ENCODE data around the gene NUP188.

The NUP188 gene

GRCh38 chr9:129012893-129013448 lies 65.5 kb downstream of the NUP188 start:
- no peak for TF ChIP-seq CTCF (IDR thresholded peaks at IDR 0.05; ENCODE audit: low read depth, low read length)

GRCh38 chr9:129013674-129014073 lies 66.2 kb downstream of the NUP188 start:
- H3K4me3 ChIP-seq (ENCODE audit: low read depth, low read length), result no peak overlapping the region
- no peak for TF ChIP-seq CTCF (IDR thresholded peaks at IDR 0.05; ENCODE audit: low read depth, low read length)

More at GRCh38 chr9:129012893-129013448, 65.5 kb downstream of the NUP188 start:
- H3K4me3 ChIP-seq (ENCODE audit: low read depth, low read length), result no peak overlapping the region

- H3K4me3 ChIP-seq (ENCODE audit: low read depth, low read length), result no peak overlapping the region
- TF ChIP-seq CTCF (IDR thresholded peaks at IDR 0.05; ENCODE audit: low read depth, low read length), result no peak
Observed at GRCh38 chr9:129014124-129014523, 66.6 kb downstream of the NUP188 start.

- no peak overlapping the region for H3K4me3 ChIP-seq (ENCODE audit: low read depth, low read length)
- TF ChIP-seq CTCF (IDR thresholded peaks at IDR 0.05; ENCODE audit: low read depth, low read length), result no peak
Observed at GRCh38 chr9:129014608-129015007, 67.1 kb downstream of the NUP188 start.

GRCh38 chr9:129021091-129021490 lies 73.6 kb downstream of the NUP188 start:
- no peak for TF ChIP-seq CTCF (IDR thresholded peaks at IDR 0.05; ENCODE audit: low read depth, low read length)
- no peak overlapping the region for H3K4me3 ChIP-seq (ENCODE audit: low read depth, low read length)

- TF ChIP-seq CTCF (IDR thresholded peaks at IDR 0.05; ENCODE audit: low read depth, low read length), result no peak
- no peak overlapping the region for H3K4me3 ChIP-seq (ENCODE audit: low read depth, low read length)
Observed at GRCh38 chr9:129022037-129022436, 74.5 kb downstream of the NUP188 start.

- TF ChIP-seq CTCF (IDR thresholded peaks at IDR 0.05; ENCODE audit: low read depth, low read length), result no peak
Observed at GRCh38 chr9:129023036-129023907, 75.8 kb downstream of the NUP188 start.

More at GRCh38 chr9:129023036-129023907, 75.8 kb downstream of the NUP188 start:
- H3K4me3 ChIP-seq (ENCODE audit: low read depth, low read length), result no peak overlapping the region

Measured in WI38 (cell line).